HG02981 (cell line): ENCODE data around the gene MAPRE2.

Source experiments
- ATAC-seq: cut with Tn5 transposase; IDR thresholded peaks from one replicate; pipeline ENCODE4 v1.9.1; 2021; ENCODE audit warnings: mild to moderate bottlenecking, moderate library complexity; ENCODE audit not compliant: unreplicated experiment

The MAPRE2 gene

DNA sequence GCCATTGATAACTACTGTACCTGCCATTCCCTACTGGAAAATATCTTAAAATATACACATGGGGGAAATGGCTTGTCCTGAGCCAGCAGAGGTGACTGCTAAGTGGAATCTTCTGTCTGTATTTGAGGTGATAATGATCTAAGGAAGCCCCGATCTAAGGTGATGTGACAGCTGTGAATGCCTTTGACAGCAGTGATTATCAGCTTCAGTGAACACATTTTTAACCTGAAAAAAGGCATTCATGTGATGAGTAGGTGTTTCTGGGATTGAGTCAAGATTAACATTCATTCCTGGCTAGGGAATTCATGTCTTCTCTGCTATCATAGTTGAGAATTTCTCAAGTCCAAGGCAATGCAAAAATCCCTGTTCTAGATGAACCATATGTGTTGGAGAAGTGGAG lies 9.1 kb upstream of the MAPRE2 start:
- no peak for ATAC-seq

DNA sequence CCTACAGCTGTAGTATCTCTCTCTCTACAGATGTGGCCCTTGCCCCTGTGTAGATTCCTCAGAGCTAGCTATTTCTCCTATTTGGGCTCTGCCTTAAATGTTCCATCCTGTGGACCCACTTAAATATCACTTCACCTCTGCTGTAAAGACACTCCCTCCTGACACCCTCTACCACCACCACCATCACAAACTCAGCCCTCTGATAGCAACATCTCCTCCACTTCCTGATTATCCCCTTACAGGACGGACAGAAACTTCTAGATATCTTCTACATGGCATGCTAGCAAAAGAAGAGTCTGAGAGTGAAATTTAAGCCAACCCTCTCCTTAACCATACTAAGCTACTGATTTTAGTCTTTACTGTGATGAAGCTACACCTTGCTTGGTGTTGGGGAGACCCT lies 3.2 kb upstream of the MAPRE2 start:
- no peak for ATAC-seq

DNA sequence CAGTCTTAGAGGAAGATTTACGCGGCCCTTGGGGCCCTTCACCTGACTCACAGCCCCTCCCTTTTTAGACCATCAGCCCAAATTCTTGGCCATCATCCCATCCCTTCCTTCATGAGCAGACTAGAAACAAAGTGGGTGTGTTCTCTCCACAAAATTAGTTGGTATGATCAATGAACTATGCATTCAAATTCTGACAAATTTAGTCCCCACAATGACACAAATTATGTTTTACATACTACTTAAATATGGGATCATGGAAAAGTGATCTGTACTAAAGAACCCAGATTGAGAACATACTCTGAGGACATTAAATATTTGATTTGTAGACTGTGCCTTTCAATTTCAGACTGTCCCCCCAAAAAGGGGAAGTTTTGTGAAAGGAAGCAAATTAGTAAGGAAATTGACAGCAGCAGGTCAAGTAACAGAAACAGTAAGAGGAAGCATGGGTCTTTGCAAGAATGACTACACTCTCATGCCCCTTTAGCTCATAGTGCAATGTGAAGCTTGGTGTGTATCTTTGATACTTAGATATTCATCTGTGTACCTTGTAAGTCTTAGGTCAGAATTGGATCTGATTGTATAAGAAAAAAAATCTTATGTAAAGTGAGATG lies 2.2 kb upstream of the MAPRE2 start:
- ATAC-seq = peak; percentile 46

DNA sequence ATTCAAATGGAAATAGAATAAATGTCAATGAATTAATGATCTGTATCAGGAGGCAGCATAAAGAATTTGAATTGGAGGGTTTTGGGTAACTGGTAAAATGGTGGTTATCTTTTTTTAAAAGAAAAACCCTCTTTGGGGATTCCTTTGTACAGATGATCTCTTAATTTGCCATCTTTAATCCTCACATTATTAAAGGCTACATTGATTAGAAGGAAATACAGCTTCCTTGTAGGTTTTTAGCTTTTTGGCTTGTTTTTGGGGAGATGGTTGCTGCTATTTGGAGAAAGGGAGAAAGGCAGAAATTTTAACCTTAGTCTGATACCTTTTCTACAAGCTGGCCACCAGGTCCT lies 600 bp upstream of the MAPRE2 start:
- no peak for ATAC-seq

DNA sequence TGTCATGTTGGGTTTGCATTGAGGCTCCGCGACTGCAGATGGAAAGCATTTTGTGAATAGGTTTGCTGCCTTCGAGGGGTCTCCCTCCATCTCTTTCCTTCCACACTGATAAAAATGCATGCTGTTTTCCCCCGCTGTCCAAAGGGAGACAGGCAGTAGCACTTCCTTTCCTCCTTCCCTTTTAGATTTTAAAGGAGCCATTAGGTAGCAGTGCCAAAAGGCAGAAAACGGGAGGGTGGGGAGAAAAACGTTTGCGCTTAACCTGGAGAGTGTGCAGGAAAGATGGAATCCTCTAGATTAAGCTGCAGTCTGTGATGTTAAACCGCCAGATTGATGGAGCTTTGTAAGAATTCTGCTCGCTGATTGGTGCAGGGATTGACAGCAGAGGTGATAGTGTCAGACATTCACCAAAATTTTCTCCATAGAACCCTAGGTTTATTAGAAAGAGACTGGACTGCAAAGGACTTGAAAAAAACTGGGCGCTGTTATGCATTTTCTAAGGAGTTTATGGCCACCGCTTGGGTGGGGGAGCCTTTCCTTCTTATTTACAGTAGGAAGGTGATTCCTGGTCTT lies 688 bp downstream of the MAPRE2 start:
- no peak for ATAC-seq

DNA sequence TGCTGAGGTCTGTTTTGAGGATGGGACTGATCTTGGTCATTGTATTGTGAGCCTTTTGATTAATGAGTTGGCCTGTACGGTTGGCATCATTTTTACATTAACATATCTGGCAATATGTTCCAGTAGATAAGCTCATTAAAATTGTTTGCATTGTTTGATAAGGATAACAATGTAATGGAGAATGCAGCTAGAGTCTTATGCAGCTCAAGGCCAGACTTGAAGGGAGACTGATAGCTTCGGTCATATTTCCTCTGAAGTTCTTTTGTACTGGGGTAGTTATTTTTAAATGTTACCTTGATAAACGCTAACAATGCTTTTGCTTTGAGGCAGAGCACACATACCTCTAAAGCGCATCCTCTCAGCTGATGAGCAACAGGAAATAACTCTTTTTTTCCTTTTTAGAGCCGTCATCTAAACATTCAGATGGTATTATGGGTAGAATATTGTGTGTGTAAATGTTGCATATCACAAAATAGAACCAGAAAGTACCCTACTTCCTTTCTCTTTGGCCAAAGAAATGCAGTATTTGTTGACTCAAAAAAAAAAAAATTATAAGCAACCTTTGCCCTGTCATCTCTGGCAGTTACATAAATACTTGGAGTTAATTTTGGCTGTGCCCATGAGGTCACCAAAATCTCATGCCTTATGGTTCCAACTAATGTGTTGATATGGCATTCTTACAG lies 1.3 kb downstream of the MAPRE2 start:
- no peak for ATAC-seq

DNA sequence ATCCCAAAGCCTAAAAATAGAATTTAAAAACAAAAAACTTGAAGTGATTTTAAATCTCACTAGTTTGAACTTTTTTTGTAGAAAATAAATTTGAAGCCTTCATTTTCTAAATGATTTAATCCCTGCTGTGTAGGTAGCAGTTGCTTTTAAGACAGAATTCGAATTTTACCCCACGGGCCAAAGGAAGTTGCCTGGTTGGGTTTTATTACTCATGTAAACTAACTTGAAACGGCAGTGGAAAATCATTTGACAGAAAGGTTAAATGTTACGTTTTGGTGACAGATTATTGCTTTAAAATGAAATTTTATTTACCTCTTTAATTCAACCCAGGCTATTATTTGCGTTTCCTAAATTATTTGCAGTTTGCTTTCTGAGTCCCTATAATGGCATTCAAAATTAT lies 2.0 kb downstream of the MAPRE2 start:
- ATAC-seq = no peak

DNA sequence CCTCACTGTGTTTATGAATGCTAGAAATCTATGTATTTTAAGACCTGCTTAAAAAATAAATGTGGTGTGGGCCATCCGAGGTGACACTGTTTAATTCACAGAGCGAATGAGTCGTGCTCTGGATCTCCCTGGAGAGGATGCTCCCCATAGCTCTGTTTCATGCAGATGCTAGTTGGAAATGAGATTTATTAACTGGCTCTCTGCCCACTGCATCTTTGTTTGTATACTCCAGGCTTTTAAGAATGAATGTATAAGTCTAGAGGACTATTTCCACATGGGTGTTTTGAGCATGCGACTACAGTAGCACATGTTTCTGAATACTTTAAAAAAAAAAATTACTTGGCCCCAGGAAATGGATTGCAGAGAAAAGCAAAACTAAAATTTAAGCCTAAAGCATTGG lies 3.9 kb downstream of the MAPRE2 start:
- no peak for ATAC-seq

DNA sequence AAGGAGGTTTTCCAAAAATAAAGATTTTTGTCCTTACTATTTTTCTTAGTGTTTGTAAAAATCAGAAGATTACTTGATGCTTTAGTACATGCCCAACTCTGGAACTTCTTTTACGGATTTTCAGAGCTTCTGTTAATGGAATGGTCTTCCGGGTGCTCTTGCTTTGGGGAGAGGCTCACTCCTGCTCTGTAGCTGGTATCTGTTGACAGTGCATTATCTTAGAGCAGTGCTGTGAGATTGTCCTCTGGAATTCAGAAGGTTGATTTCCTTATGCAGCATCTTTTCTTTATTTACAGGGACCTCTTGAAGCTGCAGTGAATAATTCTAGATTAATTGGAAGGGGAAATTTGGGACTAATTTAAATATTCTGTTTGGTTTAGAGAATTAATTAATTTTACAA lies 4.6 kb downstream of the MAPRE2 start:
- no peak for ATAC-seq

DNA sequence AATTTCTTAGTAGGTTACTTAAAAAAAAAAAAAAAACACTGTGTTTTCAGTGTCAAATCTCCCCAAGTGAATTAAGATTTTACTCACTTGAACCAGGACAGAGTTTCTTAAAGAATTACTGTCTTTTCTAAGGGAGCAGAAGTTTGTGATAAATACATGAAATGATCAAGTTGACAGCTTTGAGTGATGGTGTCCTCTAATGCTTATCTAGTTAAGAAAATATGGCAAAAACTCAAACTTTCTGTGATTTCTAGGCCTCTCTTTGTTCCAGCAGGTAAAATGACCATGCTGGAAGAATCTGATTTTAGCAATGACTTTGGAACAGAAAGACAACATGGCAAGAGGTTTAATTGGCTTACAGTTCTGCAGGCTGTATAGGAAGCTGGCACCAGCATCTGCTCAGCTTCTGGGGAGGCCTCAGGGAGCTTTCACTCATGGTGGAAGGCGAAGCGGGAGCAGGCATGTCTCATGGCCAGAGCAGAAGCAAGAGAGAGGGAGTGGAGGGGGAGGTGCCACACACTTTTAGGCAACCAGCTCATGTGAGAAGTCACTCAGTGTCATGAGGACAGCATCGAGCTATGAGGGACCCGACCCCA lies 6.6 kb downstream of the MAPRE2 start:
- no peak for ATAC-seq

DNA sequence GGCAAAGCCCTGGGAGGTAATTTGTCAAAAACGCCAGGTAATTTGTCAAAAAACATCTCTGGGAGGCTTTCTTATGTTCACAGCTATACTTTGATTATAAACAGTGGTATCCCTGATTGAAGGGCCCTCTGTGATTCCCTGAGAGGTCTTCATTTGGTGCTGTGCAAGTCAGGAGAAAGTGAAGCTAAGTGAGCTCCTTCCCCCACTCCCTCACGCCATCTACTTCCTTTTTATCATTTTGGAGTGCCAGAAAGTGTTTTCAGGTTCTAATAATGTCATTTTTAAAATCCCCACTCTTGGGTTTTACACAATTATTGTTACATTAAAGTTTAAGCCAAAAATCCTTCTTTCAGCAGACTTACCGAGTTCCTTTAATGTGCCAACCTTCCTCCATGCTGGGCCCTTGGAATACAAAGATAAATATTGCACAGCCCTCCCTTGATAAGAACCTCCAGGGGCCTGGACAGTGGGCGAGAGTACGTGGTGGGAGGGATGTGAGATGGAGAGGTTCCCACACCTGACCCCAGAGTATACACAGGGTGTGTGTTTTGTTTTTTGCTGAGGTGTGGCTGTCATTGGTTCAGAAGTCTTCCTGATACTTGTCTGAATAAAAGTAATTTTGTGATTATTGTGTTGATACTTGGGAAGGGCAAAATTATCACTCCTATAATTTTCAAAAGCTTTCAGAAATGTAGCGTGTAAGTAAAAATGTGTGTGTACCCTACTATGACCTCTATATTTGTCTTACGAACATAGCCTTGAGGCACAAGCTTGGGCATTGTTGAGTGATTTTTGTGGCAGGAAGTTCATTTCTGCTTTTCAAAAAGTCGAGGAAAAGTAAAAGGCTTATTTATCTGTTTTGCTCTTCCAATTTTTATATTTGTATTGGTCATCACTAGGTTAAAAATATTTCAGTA lies 8.2 kb downstream of the MAPRE2 start:
- peak; percentile 17 for ATAC-seq

DNA sequence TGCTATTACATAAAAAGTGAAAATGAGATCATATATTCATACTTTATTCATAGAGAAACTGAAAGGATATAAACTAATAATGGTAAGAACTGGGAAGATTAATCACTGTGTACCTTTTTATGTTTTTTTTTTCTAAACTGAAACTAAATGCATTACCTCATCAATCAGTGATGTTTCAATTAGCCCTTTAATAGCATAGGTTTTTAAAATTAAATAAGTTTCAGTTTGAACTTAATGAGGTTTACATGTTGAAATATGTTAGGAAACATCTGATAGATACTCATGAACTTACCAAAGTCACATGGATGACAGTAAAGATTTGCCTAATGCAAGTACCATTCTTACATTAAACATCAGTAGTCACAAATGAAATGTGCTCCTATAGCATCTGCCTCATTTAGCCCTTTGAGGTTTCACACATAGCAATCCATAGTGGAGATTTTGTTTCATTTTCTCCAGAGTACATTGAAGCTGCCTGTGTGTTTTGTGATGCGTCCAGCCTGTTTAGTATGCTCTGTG lies 8.9 kb downstream of the MAPRE2 start:
- ATAC-seq = peak; percentile 38

DNA sequence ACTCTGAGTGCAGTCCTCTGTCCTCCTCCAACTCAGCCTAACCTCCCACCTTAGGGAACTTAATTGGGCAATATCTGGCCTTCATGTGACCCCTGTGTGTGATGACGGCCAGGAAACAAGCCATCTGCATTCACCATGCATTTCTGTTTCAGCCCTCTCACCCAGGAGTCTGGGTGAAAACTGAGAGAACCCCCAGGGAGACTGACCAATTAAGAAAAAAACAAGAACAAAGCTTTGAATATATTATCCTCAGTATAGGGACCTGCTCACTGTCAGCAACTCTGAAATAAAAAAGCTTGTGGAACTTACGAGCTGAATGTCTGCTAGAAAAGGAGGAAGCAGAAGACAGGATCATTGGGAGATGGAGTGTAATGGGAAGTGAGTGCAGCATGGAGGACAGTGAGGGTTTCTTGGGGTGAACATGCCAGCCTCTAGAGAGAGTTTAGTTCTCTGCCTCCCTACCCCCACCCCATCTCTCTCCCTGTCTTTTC lies 9.5 kb downstream of the MAPRE2 start:
- ATAC-seq = peak; percentile 27

DNA sequence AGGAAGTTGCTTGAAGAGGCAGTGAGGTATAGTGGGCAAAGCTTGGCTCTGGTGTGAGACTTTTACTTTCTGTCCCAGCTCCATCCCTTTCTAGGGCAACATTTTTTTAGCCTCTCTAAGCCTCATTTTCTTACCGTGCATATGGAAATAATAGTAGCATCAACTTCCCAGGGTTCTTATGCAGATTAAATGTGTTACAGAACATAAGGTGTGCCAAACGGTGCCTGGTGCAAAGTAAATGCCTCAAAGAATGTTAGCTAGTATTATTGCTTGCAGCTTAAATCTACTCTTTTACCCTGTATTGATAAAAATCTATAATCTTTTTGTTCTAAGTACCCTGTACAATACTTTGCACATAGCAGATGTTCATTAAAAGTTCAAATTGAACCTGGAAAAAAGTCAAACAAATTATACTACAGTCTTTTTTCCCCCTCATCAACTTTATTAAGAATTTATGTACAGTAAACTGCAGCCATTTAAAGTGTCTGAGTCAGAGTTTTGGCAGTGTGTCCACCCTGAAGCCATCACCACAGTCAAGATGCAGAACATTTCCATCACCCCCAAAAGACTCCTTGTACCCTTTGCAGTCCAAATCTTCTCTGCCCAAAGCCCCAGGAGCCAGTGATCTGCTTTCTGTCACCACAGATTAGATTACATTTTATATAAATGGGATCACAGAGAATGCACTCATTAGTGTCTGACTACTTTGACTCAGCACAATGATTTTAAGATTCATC lies 10.6 kb downstream of the MAPRE2 start:
- ATAC-seq = no peak

DNA sequence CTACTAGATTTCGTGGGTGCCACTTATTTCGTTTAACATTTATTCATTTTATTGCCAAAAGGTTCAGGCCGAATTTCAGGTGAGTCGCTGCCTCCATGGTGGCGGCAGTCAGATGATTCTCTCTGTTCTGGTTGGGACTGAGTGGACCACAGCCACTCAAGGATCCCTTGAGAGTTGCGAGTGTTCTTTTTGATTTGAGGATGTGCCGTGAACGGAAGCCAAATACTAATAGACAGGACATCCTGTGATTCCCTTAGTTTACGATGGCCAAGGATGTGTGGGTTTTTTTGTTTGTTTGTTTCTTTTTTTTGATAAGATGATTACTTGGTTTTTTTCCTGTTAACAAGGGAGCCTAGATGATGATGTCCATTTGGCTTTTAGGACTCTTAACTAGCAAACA lies 13.2 kb downstream of the MAPRE2 start:
- ATAC-seq = no peak

DNA sequence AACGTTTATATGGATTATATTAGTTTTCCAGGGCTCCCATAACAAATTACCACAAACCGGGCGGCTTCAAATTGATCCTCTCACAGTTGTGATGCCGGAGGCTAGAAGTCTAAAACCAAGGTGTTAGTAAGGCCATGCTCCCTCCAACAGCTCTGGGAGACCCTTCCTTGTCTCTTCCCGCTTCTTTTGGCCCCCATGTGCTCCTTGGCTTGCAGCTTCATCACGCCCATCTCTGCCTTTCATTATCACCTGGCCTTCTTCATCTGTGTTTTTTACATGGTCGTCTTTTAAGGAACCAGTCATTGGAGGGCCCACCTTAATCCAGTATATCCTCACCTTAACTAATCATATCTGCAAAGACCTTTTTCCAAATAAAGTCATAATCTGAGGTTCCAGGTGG lies 13.9 kb downstream of the MAPRE2 start:
- ATAC-seq = no peak

DNA sequence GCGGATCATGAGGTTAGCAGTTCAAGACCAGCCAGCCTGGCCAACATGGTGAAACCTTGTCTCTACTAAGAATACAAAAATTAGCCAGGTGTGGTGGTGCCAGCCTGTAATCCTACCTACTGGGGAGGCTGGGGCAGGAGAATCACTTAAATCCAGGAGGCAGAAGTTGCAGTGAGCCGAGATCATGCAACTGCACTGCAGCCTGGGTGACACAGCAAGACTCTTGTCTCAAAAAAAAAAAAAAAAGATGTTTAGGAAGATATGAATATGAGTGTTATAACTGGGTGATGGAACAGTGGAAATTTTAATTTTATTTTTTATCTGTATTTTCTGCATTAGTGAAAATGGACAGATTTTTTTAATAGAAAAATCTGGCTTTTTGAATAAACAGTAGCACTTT lies 14.5 kb downstream of the MAPRE2 start:
- ATAC-seq = no peak

DNA sequence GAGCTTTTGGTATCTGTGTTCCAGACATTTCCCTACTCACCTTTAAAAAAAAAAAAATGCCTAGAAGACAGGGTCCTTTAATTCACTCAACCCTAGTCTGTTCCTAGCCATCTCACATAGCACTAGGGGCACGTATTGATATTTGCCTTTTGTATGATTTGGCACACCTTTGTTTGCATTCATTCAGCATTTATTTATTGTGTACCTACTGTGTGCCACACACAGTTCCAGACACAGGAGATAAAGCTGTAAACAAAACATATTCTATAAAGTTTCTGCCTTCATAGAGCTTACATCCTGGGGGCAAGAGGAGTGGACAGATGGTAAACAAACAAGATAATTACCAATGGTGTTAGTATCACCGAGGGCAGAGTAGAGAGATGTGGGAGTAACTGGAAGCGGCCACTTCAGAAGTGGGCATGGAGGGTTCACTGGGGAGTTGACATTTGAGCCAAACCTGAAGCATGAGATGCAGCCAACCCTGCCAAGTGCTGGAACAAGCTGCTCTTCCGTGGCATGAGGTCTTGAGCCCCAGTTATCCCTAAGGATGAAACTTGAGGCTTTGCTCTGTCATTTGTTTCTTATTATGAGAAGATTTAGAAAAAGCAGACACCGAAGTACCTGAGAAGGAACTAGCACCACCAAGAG lies 18.2 kb downstream of the MAPRE2 start:
- ATAC-seq = no peak

DNA sequence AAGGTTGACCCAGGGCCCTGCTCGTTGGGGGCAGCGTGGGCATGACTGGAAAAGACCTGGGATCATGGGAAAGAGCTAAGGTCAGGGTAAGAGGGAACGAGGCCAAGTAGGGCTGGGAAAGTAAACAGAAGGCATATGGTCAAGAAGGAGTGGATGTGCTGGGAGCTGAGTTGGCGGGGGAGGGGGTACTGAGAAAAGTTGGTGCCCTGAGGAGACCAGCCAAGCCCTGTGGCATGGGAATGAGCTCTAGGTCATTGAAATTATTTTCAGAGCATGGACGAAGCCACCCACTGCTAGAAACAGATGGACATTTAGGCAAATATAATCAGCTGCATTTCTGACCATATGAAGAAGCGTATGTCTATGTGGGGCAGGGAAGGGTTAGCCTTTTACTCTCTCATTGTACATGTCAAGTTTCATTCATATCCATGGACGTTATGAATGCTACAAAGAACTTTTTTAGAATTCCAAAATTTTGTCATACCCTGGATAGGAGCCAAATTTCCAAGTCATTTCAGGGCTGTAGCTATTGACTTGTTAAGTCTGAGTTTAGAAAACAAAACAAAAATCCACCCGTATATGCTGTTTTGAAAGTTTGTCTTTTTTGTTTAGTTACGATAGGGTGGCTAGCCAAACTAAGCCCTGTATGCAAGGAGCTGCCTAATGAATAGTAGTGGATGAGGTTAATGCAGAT lies 19.1 kb downstream of the MAPRE2 start:
- no peak for ATAC-seq
